Activated CD4-positive, CD25-positive, alpha-beta regulatory T cell treated with anti-CD3 and anti-CD28 coated beads, Interleukin-2, amount 50 U/mL, for 72 hours (primary cell): Measurements from ENCODE around the gene PRKN.
"Not testable (repeated sequence)": the region's sequence is repeated elsewhere in the genome, so short reads cannot be mapped to it uniquely, and the experiment has no call there.

ENCODE experiments used
- DNase-seq: peaks from one replicate; pipeline ENCODE4 v3.0.0; 2021

Gene PRKN

DNA sequence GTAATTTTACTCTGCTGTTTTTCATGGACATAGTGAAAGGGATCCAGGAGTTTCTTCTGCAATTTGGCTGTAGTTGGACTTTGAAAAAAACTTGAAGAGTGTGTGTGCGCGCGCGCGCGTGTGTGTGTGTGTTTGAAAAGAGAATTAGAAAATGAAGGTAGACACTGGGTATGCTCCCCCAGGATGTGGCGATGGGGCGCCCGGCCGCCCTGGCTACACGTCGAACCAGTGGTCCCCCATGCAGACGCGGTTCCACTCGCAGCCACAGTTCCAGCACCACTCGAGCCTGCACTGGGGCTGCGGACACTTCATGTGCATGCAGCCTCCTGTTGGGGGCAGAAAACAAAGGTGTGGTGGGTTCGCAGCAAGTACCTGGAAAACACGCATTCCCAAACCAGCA lies 1377.7 kb downstream of the PRKN start:
- DNase-seq = no peak

DNA sequence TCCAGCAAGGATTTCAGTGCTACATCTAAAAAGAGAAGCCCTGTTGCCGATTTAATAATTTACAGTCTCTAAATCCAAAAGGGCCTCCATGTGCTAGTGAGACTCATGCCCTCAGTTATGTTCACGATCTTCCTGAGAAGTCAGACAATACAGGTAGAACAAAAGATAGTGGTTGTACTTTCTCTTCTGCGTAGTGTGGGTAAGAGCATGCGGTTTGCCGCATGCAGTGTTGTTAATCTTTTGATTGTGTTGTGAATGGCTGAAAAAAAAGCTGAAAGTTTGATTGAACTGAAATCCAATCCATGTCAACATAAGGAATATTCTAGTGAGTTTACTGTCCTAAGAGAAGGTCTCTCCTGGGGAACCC lies 1379.0 kb downstream of the PRKN start:
- DNase-seq = no peak

DNA sequence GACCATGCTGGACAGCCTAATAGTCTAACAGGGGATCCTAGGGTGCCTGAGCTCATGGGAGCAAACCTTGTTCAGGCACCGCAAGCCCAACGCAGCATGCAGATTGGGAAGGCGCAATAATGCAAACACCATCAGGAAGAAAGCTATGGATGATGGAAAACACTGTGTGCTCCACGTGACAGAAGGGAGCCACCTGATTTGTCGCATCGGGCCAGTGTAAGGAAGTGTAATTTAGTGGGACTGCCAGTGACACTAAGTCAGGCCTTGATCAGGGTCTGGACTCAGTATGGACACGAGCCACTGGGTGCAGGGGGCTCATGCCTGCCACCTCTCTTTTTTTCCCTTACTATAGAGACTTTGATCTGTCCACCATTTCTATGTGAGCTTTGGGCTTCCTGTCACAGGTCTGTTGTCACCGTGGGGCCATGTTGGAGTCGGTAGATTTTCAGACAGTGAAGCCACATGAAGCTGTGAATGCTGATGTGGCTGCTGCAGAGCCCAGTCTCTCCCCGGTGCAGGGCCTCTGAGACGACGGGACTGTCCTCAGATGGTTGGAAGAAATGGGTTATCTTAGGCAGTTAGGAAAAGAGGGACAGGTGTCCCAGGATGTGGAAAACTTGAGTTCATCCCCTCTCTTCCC lies 1379.5 kb downstream of the PRKN start:
- no peak for DNase-seq

DNA sequence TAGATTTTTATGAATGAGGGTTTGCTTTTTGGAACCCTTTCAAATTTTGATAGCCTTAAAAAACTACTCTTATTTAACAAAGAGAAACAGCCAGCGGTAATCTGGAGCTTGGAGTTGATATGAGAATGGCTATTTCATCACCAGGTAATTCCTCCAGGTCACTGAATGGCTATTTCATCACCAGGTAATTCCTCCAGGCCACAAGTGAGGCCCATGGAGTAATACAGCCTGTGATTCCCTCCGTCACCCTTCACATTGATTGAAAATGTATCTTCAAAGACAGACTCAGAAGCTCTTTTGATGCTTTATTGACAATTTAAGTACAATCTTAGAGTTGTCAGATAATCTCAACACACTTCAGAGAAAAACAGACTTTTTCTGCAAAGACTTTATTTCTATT lies 1380.4 kb downstream of the PRKN start:
- DNase-seq = no peak

DNA sequence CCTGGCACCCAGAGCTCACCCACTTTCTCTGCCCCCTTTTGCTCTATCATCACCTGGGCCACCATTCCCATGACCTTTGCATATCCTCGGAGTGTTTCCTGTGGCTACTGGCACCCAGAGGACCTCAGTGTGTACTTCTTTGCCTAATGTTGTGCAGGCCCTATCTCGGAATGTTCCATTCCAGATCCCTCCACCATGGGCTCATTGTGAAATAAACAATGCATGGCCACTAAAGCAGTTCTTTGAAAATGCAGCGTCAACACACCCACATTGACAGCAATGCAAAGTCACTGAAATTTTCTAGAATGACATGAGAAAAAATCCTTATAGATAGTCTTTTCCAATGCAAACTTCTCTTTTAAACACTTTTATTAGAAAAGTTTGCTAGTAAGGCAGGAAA lies 1380.8 kb downstream of the PRKN start:
- no peak for DNase-seq

DNA sequence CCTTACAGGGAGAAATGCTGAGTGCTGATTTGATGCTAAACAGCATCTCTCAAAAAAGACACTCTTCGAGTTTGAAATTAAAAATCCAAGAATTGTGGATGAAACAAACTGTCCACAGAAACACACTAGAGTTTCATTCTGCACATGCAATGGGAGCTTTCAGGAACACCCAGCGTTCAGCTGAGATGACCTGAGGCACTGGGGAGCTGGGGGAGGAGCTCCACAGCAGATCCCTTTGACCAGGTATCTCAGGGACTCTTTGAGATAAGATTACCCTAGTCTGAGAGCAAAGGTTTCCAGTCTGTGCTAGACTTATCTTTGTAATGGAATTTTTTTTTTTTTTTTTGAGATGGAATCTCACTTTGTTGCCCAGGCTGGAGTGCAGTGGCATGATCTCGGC lies 1382.9 kb downstream of the PRKN start:
- DNase-seq = no peak

DNA sequence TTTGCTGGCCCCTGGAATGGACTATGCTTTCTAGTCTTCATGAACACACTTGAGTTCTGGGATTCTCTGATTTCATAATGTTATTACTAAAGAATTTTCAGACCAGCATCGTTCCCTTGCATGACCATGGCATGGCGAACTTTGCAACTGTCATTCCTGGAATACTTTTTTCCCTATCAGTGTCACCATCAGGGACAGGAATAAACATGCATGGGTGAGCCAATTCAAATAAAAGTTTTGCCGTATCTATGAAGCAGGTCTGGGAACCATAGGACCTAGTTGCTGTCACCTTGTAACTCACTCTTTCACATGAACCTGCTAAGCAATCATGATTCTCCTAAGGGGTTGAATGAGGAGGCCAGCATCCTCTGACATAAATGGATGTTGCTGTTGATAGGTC lies 1385.5 kb downstream of the PRKN start:
- DNase-seq = no peak

DNA sequence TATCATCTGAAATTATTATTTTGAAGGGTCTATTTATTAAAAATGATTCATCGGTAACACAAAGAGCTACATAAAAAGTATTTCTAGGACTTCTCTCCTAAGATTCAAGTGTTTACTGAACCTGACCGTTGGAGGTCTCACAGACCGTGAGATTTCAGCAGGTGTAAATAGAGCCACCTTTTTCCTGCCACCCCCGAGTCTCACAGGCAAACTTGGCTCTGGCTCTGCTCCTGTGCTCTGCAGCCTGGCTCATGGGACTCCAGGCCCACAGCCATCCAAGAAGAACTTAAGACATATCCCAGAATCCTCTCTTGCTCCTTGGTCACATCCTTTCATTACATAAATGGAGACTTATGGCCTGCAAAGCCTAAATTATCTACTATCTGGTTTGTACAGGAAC lies 1385.9 kb downstream of the PRKN start:
- no peak for DNase-seq

DNA sequence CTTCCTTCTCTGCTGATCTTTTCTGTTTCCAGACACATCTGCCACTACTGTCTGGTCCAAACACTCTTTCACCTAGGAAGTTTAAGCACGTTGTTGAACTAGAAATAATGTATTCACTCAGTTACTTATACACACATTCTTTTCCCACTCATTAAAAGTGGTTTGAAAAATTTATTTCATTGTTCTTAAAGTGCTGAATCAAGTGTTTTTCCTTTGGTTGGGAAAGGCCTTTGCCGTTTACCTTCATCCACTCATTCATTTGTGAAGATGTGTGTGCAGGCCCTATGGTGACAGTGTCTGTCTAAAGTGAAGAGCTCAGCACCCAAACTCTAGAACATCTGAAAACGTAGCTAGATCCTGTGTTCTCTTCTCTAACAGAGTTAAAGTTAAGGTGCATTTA lies 1389.6 kb downstream of the PRKN start:
- DNase-seq = no peak

DNA sequence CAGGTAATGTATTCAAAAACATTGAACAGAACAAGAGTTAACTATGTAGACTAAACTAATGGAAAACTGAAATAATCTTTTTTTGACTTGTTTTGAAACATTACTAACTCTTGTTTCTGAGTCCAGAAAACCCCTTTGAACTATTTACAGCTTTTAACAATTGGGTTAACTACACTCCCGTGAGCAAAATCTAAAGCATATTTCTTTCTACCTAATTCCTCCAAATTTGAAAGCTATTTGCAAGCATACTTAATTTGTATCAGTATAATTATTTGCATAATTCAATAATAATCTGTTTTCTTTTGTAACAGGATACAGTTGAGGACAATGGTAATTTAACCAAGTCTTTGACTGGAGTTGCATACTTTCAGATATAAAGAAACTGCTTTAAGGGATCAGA lies 1391.1 kb downstream of the PRKN start:
- DNase-seq = no peak

DNA sequence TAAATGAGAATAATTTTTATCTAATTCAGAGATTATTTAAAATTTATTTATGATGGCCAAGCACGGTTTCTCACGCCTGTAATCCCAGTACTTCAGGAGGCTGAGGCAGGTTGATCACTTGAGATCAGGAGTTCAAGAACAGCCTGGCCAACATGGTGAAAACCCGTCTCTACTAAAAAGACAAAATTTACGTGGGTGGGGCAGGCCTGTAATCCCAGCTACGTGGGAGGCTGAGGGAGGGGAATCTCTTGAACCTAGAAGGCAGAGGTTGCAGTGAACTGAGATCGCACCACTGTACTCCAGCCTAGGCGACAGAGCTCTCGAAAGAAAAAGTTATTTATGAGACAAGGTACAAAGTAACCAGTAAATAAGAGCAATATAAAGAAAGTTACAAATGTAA lies 1394.2 kb downstream of the PRKN start:
- no peak for DNase-seq

DNA sequence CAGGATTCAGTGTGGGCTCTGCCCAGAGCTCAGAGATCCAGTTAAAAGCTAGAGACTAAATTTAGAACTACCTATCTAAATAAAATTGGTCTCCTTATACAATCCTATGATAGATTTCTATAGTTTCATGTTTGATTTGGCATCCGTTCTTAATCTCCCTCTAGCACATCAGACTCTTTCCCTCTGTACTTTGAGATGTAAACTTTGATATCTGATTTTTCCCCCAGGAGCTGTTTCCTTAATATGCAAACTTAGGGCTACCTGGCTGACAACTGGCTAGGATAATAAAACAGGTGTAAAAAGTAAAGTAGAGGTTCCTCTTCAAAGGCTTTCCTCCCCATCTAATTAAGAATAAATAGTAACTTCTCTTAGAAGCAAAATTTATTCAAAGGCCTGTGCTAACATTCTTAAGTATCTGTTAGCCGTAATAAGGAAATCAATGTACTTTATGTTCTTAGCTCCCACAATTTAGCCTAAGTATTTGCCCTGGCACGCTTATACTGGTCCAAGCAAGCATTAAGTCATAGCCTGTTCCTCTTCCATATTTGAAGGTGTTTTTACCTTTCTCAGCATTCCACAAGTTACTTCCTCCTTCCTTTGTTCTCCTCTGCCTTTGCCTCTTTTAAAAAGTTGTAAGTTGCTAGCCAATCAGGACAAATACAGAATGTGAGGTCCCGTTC lies 1396.0 kb downstream of the PRKN start:
- not testable (repeated sequence) for DNase-seq

DNA sequence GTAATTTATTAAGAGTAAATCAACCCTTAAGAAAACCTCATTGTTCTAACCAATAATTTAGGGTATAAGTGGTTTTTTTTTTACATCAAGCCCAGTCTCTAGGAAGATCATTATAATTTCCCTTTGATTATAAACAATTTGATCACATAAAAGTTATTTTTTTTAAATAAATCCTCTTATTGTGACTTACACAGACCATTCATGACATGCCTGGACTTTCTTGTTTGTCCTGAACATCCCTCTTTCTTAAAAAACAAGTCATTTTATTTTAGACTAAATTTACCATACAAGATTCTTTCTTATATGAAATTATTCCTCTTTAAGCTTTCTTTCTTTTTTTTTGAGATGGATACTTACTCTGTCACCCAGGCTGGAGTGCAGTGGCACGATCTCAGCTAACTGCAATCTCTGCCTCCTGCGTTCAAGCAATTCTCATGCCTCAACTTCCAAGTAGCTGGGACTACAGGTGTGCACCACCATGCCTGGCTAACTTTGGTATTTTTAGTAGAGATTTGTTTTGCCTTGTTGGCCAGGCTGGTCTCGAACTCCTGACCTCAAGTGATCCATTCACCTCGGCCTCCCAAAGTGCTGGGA lies 1400.1 kb downstream of the PRKN start:
- DNase-seq = no peak

DNA sequence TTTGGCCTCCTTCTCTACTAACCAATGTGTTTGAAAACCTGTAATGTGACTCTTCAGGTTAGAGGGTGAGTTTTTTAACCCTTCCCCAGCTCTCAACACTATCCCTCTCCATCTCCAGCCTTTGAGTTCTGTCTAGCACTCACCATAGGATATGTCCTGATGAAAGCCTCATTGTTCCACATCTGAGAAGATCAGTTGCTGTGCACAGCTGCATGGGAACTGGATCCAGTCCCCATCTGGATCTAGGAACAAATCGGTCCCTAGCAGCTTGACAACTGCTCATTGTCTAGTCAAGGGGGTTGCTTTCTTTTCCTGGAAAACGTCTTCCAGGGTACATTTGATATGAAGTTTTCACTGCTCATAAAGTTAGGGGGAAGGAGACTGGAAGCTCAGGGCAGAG lies 1408.3 kb downstream of the PRKN start:
- DNase-seq = no peak

DNA sequence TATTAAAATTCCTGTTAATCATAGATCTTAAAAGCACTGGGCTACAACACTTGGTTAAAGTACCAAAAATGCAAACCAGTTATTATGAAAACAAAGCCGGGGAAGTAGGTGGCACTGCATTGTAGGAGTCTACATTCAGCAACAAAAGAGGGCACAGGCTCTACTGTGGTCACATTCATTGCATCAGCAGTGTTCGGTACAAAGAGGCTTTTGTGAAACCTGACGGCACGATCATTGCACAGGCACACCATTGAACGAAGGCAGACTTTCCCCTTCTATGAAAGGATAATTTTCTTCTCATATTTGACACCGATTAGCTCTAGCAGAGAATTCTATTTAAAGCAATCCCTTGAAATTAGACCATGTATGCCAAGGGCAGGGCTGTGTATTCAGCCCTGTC lies 1409.1 kb downstream of the PRKN start:
- DNase-seq = no peak

DNA sequence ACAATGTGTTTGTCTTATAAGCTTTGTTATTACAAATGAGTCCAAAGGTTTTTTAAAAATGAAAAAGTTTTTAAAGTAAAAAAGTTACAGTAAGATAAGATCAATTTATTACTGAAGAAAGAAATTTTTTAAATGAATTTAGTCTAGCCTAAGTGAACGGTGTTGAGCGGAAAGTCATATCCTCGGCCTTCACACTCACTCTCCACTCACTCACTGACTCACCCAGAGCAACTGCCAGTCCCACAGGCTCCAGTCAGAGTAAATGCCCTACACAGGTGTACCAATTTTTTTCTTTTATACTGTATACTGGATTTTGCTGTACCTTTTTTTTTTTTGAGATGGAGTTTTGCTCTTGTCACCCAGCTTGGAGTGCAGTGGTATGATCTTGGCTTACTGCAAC lies 1411.0 kb downstream of the PRKN start:
- no peak for DNase-seq

DNA sequence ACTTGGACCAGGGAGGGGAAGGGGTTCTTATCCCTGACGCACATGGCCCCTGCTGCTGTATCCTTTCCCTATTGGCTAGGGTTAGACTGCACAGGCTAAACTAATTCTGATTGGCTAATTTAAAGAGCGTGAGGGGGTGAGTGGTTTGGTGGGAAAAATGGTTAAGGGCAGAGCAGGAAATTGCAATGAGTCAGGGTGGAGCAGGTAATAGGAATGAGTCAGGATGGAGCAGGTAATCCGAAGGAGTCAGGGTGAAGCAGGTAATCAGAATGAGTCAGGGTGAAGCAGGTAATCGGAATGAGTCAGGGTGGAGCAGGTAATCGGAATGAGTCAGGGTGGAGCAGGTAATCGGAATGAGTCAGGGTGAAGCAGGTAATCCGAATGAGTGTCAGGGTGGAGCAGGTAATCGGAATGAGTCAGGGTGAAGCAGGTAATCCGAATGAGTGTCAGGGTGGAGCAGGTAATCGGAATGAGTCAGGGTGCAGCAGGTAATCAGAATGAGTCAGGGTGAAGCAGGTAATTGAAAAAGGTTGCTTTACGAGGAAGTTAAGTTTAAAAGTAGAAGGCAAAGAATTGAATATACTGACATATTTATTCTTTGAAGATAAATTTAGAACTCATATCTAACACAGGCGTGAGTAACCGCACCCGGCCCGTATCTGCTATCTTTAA lies 1412.2 kb downstream of the PRKN start:
- DNase-seq = not testable (repeated sequence)

DNA sequence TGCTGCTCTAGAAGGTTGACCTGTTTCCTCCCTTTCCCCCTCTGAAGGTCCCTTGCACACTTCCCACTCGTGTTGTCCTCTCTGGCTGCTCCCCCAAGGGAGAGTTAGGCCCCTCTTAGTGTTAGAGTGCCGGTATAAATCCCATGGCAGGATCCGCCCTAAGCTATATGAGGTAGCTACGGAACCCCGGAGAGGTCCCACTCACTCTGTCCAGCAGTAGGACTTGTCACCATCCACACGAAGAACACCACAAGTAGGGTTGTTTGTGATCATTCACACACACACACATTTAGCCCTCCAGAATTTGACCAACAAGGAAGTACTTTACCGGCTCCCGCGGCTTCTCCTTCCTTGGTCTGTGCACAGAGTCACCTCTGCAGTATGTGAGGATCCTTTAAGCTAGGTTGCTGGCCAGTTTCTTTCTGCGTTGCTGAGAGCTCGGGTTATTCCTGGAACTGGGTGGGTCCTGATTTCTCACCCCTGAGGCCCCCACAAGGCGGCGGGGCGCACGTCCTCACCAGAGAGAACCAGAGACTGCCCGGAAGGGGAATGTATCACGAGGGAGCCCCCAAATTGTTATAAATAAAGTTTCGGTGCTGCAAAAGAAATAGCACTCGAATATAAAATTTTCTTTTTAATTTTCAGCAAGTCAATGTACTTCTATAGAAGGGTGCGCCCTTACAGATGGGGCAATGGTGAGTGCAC lies 1412.9 kb downstream of the PRKN start:
- not testable (repeated sequence) for DNase-seq

DNA sequence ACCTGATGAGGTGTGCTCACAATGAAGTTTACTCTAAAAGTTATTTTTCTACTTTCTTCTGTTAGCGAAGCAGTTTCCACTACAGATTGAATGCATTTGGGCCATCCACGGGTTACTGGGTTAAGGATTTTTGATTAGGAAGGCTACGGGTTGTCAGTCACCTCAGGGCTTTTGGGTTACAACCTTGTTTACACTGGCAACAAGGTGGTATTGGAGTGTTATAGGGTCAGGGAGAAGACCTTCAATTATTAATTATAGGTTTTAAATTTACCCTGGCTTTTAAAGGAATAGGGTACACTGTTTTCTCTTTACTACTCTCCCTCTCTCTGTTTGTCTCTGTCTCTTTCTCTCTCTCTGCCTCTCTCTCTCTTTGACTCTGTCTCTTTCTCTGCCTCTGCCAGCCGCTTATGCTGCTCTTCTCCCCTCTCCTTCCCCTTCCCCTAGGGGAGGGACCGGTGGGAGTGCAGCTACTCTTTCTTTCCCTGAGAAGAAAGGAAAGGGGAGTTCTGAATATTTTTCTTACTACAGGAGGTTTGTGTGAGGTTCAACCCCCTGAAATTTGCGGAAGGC lies 1413.5 kb downstream of the PRKN start:
- DNase-seq = no peak

DNA sequence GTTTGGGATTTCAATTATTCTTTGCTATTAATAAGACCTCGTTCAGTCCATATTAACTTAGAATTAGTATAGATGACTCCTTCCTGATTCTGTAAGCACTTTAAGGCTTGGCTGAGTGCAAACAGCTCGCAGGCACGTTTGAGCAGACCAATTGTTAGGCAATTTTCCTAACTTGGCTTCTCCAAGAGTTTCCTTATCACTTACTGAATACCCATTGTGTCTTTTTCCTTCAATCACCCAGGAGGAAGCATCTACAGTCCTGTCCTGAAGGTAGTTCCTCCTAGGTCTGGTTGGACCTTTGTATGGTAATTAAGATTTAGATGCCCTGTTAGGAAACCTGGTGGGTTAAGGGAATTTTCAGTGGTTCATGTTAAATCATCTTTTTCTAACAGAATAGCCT lies 1414.1 kb downstream of the PRKN start:
- DNase-seq = not testable (repeated sequence)

DNA sequence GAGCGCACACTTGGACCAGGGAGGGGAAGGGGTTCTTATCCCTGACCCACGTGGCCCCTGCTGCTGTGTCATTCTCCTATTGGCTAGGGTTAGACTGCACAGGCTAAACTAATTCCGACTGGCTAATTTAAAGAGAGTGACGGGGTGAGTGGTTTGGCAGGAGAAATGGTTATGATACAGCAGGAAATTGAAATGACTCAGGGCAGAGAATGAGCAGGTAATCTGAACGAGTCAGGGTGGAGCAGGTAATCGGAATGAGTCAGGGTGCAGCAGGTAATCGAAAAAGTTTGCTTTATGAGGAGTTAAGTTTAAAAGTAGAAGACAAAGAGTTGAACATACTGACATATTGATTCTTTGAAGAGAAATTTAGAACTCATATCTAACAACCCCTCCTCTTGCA lies 1417.8 kb downstream of the PRKN start:
- not testable (repeated sequence) for DNase-seq

DNA sequence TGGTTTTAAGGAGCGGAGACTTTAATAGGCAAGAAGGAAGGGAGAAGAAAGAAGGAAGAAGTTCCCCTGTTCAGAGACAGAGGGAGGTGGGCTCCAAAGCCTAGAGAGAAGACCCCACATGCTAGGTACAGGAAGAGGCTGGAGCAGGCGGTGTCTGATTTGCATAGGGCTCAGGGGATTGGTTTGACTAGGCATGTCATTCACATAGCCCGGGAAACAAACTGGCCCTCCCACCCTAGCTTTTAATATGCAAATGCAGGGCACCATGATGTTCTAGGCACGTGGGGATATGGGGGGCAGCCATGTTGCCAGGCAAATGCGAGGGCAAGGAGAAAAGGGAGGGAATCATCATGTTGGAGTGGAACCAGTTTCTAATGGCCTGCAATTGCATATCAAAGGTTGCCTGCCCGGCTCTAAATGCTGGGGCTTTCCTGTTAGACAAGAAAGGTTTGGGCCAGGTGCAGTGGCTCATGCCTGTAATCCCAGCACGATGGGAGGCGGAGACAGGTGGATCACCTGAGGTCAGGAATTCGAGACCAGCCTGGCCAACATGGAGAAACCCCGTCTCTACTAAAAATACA lies 1419.4 kb downstream of the PRKN start:
- DNase-seq = no peak

DNA sequence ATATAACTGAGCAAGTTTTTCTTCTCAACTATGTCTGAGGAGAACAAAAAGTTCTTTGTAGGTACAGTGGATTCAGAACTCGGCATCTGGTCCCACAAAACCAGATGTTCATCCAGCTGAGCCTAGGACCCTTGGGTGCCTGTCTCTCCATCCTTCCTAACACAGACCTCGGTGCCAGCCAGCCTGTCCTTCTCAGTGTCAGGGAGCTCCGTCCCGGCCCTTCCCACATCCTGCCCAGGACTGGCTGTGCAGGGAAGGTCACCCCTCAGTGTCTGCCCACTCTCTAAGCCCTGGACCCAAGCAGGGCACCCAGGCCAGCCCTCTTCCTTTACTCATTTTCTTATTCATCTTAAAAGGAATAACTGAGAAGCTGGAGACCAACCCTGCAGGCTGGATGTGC lies 1421.7 kb downstream of the PRKN start:
- no peak for DNase-seq
